KOPT-K1 (cell line): Measurements from ENCODE around the gene FOXP1.

Experiments used
- H3K27ac ChIP-seq: fragments of 200-600 bp; sonication (generic); 2 replicates; pipeline ENCODE4 v1.5.1; 2016; ENCODE audit warnings: antibody characterized with exemption, mild to moderate bottlenecking, low read depth, low read length; ENCODE audit not compliant: poor library complexity, severe bottlenecking
- H3K36me3 ChIP-seq: fragments of 200-600 bp; sonication (generic); 2 replicates; pipeline ENCODE4 v1.5.1; 2017; ENCODE audit warnings: antibody characterized with exemption, mild to moderate bottlenecking, low read length, moderate library complexity; ENCODE audit not compliant: insufficient read depth
- H3K9me3 ChIP-seq: fragments of 200-600 bp; sonication (generic); 2 replicates; pipeline ENCODE4 v1.5.1; 2017; ENCODE audit warnings: antibody characterized with exemption, low read length, mild to moderate bottlenecking; ENCODE audit not compliant: insufficient read depth, poor library complexity, severe bottlenecking

FOXP1 gene

GRCh38 chr3:71428841-71429596 is 154.5 kb downstream of the FOXP1 start:
- Histone ChIP-seq H3K36me3 (no peaks in the 10 kb centered on the region), H3K9me3 (no peaks in the 10 kb centered on the region), H3K27ac (no peak overlapping the region)

GRCh38 chr3:71425491-71426071 is 157.9 kb downstream of the FOXP1 start:
- H3K36me3 ChIP-seq, result no peaks in the 10 kb centered on the region
- no peak overlapping the region for H3K27ac ChIP-seq
- no peaks in the 10 kb centered on the region for H3K9me3 ChIP-seq

GRCh38 chr3:71423151-71423906 is 160.2 kb downstream of the FOXP1 start:
- H3K9me3 ChIP-seq, result no peaks in the 10 kb centered on the region
- H3K36me3 ChIP-seq, result no peaks in the 10 kb centered on the region
- no peak overlapping the region for H3K27ac ChIP-seq

- H3K27ac ChIP-seq, result no peak overlapping the region
- H3K36me3 ChIP-seq, result no peaks in the 10 kb centered on the region
- H3K9me3 ChIP-seq, result no peaks in the 10 kb centered on the region
Measured at GRCh38 chr3:71421820-71422566, 161.5 kb downstream of the FOXP1 start.

GRCh38 chr3:71421475-71421819 is 162.1 kb downstream of the FOXP1 start:
- no peaks in the 10 kb centered on the region for H3K9me3 ChIP-seq
- no peak overlapping the region for H3K27ac ChIP-seq
- no peaks in the 10 kb centered on the region for H3K36me3 ChIP-seq

- H3K9me3 ChIP-seq, result no peaks in the 10 kb centered on the region
- H3K36me3 ChIP-seq, result no peaks in the 10 kb centered on the region
- no peak overlapping the region for H3K27ac ChIP-seq
Measured at GRCh38 chr3:71419369-71419768, 164.2 kb downstream of the FOXP1 start.

- H3K36me3 ChIP-seq, result no peaks in the 10 kb centered on the region
- no peaks in the 10 kb centered on the region for H3K9me3 ChIP-seq
- H3K27ac ChIP-seq, result no peak overlapping the region
Measured at GRCh38 chr3:71417791-71418190, 165.7 kb downstream of the FOXP1 start.

GRCh38 chr3:71416876-71417275 is 166.7 kb downstream of the FOXP1 start:
- H3K36me3 ChIP-seq, result no peaks in the 10 kb centered on the region
- no peak overlapping the region for H3K27ac ChIP-seq
- no peaks in the 10 kb centered on the region for H3K9me3 ChIP-seq

- Histone ChIP-seq H3K27ac (no peak overlapping the region), H3K9me3 (no peaks in the 10 kb centered on the region), H3K36me3 (no peaks in the 10 kb centered on the region)
Measured at GRCh38 chr3:71415681-71416122, 167.8 kb downstream of the FOXP1 start.

- no peaks in the 10 kb centered on the region for H3K36me3 ChIP-seq
- no peak overlapping the region for H3K27ac ChIP-seq
- no peaks in the 10 kb centered on the region for H3K9me3 ChIP-seq
Measured at GRCh38 chr3:71414189-71414927, 169.2 kb downstream of the FOXP1 start.

- H3K9me3 ChIP-seq, result no peaks in the 10 kb centered on the region
- no peaks in the 10 kb centered on the region for H3K36me3 ChIP-seq
- H3K27ac ChIP-seq, result no peak overlapping the region
Measured at GRCh38 chr3:71413572-71413971, 170.0 kb downstream of the FOXP1 start.

- Histone ChIP-seq H3K9me3 (no peaks in the 10 kb centered on the region), H3K27ac (no peak overlapping the region), H3K36me3 (no peaks in the 10 kb centered on the region)
Measured at GRCh38 chr3:71409352-71409751, 174.2 kb downstream of the FOXP1 start.

GRCh38 chr3:71408903-71409302 is 174.6 kb downstream of the FOXP1 start:
- Histone ChIP-seq H3K36me3 (no peaks in the 10 kb centered on the region), H3K27ac (no peak overlapping the region), H3K9me3 (no peaks in the 10 kb centered on the region)

- no peaks in the 10 kb centered on the region for H3K9me3 ChIP-seq
- no peaks in the 10 kb centered on the region for H3K36me3 ChIP-seq
- no peak overlapping the region for H3K27ac ChIP-seq
Measured at GRCh38 chr3:71407823-71408222, 175.7 kb downstream of the FOXP1 start.
